22Rv1 (cell line): ENCODE results near the gene RANBP17.

Source experiments
- ZFX ChIP-seq: fragments of 450-650 bp; IDR thresholded peaks from 2 replicates; pipeline ENCODE4 v1.6.1; 2017; ENCODE audit warnings: antibody characterized with exemption, borderline replicate concordance
- TF ChIP-seq, protein P1 (sequence below): fragments of 450-650 bp; IDR thresholded peaks from 2 replicates; pipeline ENCODE4 v1.5.1; 2017; ENCODE audit warnings: mild to moderate bottlenecking

DNA sequence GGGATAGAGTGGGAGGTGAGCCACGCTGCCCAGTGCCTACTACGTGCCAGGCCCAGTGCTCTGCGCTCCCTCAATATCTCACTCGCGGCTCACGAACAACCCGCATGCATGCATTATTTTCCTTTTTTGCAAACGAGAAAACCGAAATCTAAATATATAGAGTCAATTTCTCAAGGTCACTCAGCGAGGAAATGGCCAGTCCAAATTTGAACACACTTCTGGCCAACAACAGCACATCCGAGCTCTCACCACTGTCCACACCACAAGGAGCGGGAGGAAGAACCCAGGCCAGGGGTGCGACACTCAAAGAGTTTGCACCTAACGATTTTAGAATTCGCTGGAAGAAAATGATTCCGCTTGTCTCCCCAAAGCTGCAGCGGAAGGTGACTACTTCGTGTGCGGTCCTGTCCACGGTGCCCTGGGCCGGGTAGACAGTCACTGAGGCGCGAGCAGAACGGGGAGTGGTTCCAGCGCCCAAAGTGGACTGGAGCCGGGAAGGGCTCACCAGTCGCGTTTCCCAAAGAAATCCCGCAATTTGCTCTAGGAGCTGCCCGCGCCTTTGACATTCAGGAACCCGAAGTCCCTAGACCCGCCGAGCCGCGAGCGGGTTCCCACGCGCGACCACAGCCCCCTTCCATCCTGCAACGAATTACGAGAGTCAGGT lies 446.1 kb downstream of the RANBP17 start:
- TF ChIP-seq, protein P1, sequence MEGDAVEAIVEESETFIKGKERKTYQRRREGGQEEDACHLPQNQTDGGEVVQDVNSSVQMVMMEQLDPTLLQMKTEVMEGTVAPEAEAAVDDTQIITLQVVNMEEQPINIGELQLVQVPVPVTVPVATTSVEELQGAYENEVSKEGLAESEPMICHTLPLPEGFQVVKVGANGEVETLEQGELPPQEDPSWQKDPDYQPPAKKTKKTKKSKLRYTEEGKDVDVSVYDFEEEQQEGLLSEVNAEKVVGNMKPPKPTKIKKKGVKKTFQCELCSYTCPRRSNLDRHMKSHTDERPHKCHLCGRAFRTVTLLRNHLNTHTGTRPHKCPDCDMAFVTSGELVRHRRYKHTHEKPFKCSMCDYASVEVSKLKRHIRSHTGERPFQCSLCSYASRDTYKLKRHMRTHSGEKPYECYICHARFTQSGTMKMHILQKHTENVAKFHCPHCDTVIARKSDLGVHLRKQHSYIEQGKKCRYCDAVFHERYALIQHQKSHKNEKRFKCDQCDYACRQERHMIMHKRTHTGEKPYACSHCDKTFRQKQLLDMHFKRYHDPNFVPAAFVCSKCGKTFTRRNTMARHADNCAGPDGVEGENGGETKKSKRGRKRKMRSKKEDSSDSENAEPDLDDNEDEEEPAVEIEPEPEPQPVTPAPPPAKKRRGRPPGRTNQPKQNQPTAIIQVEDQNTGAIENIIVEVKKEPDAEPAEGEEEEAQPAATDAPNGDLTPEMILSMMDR = no peak
- TF ChIP-seq ZFX = no peak
